A673 (cell line): Measurements from ENCODE around the gene GRB14. TPM values are rescaled to one million over a fixed set of nuclear protein-coding genes. Genes with fewer than 3 reads are reported as not detected.

ENCODE experiments used
- BruUV-seq: library from RNA; stranded (reverse); fragments of 400-500 nt; replicated peaks from 2 replicates; lab custom pipeline; 2021; lab: Mats Ljungman, UMichigan
- CTCF ChIA-PET: fragments of 300-600 bp; sonication (Branson Sonifier 250); formaldehyde crosslinking; loops from one replicate; lab custom pipeline; 2022; ENCODE audit warnings: antibody characterized with exemption; lab: Charles Lee
- POLR2A ChIA-PET: fragments of 300-600 bp; sonication (Branson Sonifier 250); formaldehyde crosslinking; loops from one replicate; lab custom pipeline; 2022; ENCODE audit warnings: antibody characterized with exemption; ENCODE audit not compliant: low non-redundant PET; lab: Charles Lee
- DNase-seq: peaks from one replicate; pipeline ENCODE4 v3.0.0-alpha.2; 2015; ENCODE audit warnings: low spot score
- H3K27ac ChIP-seq: fragments of 200-600 bp; sonication (generic); 2 replicates; pipeline ENCODE4 v1.5.1; 2016; ENCODE audit warnings: mixed run types, low read depth, mild to moderate bottlenecking, mixed read lengths, antibody characterized with exemption, low read length; ENCODE audit not compliant: poor library complexity, severe bottlenecking
- H3K27me3 ChIP-seq: fragments of 200-600 bp; sonication (generic); replicated peaks from 2 replicates; pipeline ENCODE4 v1.6.1; 2017; ENCODE audit warnings: mixed run types, low read depth, mild to moderate bottlenecking, mixed read lengths, antibody characterized with exemption, low read length; ENCODE audit not compliant: insufficient read depth, poor library complexity
- H3K36me3 ChIP-seq: fragments of 200-600 bp; sonication (generic); 2 replicates; pipeline ENCODE4 v1.6.1; 2016; ENCODE audit warnings: mixed run types, mild to moderate bottlenecking, mixed read lengths, antibody characterized with exemption, low read length; ENCODE audit not compliant: insufficient read depth, poor library complexity, severe bottlenecking
- H3K4me1 ChIP-seq: fragments of 200-600 bp; sonication (generic); 2 replicates; pipeline ENCODE4 v1.6.1; 2017; ENCODE audit warnings: mixed run types, mild to moderate bottlenecking, mixed read lengths, antibody characterized with exemption, low read length; ENCODE audit not compliant: insufficient read depth, poor library complexity, severe bottlenecking
- H3K4me3 ChIP-seq: fragments of 200-600 bp; sonication (generic); 2 replicates; pipeline ENCODE4 v1.5.1; 2016; ENCODE audit warnings: low read depth, mixed run types, mild to moderate bottlenecking, mixed read lengths, low read length; ENCODE audit not compliant: poor library complexity, severe bottlenecking
- H3K9me3 ChIP-seq: fragments of 200-600 bp; sonication (generic); 2 replicates; pipeline ENCODE4 v1.6.1; 2016; ENCODE audit warnings: mixed run types, low read depth, mild to moderate bottlenecking, mixed read lengths, antibody characterized with exemption, low read length; ENCODE audit not compliant: poor library complexity, severe bottlenecking
- EZH2 ChIP-seq: fragments of 200-600 bp; sonication (generic); IDR thresholded peaks from 2 replicates; pipeline ENCODE4 v1.6.1; 2017; ENCODE audit warnings: borderline replicate concordance, low read depth, mild to moderate bottlenecking, mixed read lengths, antibody characterized with exemption, low read length; ENCODE audit not compliant: poor library complexity, severe bottlenecking
- intact Hi-C: fragments of 100-400 bp; cut with micrococcal nuclease; formaldehyde crosslinking; loops from one replicate; pipeline ENCODE4 v1.10.0; 2022; ENCODE audit not compliant: unreplicated experiment
- total RNA-seq: library from RNA; stranded (reverse); gene quantifications from 2 replicates; pipeline ENCODE4 v1.2.3, GENCODE V29; 2021
- TF ChIP-seq, protein P1 (sequence below): fragments of 300-800, 200-600 bp; sonication (generic); conservative IDR thresholded peaks from 2 replicates; pipeline ENCODE4 v1.5.1; 2017; ENCODE audit warnings: low read depth, mild to moderate bottlenecking, antibody characterized with exemption, low read length, moderate library complexity, mixed read lengths

Gene GRB14
- total RNA-seq, 1 experiment from 2014 or later = 0.73 TPM

- ChIA-PET POLR2A (no interaction called here), CTCF (no interaction called here)
- no peak overlapping the region for H3K27ac ChIP-seq
- BruUV-seq = no TSS peak
- TF ChIP-seq, protein P1, sequence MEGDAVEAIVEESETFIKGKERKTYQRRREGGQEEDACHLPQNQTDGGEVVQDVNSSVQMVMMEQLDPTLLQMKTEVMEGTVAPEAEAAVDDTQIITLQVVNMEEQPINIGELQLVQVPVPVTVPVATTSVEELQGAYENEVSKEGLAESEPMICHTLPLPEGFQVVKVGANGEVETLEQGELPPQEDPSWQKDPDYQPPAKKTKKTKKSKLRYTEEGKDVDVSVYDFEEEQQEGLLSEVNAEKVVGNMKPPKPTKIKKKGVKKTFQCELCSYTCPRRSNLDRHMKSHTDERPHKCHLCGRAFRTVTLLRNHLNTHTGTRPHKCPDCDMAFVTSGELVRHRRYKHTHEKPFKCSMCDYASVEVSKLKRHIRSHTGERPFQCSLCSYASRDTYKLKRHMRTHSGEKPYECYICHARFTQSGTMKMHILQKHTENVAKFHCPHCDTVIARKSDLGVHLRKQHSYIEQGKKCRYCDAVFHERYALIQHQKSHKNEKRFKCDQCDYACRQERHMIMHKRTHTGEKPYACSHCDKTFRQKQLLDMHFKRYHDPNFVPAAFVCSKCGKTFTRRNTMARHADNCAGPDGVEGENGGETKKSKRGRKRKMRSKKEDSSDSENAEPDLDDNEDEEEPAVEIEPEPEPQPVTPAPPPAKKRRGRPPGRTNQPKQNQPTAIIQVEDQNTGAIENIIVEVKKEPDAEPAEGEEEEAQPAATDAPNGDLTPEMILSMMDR = no peak
- TF ChIP-seq EZH2 = no peak
- H3K4me1 ChIP-seq = no peaks in the 10 kb centered on the region
- no peaks in the 10 kb centered on the region for H3K9me3 ChIP-seq
- H3K36me3 ChIP-seq = no peaks in the 10 kb centered on the region
- H3K27me3 ChIP-seq = no peaks in the 10 kb centered on the region
- intact Hi-C loops = no loop called here
- DNase-seq = no peak
- no peak overlapping the region for H3K4me3 ChIP-seq
These were observed 156.9 kb downstream of the GRB14 start for GRCh38 chr2:164464376-164464775.

DNA sequence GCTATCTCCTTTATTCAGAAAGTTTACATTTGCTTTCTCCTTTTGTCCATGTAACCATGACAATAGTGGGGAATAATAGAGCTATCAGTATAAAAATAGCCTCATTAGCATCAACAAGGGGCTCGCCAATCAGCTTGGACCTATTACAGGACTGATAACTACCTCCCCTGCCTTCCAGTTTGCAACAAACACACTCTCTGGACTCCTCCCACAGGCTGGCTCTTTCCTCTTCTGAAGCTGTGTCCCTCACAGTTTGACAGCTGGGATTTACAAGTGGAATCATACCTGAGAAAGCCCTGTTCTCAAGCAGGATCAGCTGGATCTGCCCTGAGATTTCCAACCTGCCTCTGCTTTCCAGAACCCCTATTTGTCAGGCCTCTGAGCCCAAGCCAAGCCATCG is 162.5 kb downstream of the GRB14 start:
- no peak overlapping the region for H3K27ac ChIP-seq
- no peaks in the 10 kb centered on the region for H3K36me3 ChIP-seq
- no peaks in the 10 kb centered on the region for H3K9me3 ChIP-seq
- H3K4me3 ChIP-seq = no peak overlapping the region
- TF ChIP-seq, protein P1 = no peak
- TF ChIP-seq EZH2 = no peak
- intact Hi-C loops = no loop called here
- BruUV-seq = no TSS peak
- ChIA-PET POLR2A (no interaction called here), CTCF (no interaction called here)
- DNase-seq = no peak
- H3K27me3 ChIP-seq = peaks cover 7% of the 10 kb centered on the region
- H3K4me1 ChIP-seq = peaks cover 4% of the 10 kb centered on the region

GRCh38 chr2:164457271-164457670 is 164.0 kb downstream of the GRB14 start:
- ChIA-PET CTCF (no interaction called here), POLR2A (no interaction called here)
- no peaks in the 10 kb centered on the region for H3K9me3 ChIP-seq
- no peaks in the 10 kb centered on the region for H3K36me3 ChIP-seq
- H3K27ac ChIP-seq = no peak overlapping the region
- intact Hi-C loops = no loop called here
- no TSS peak for BruUV-seq
- H3K27me3 ChIP-seq = peaks cover 20% of the 10 kb centered on the region
- DNase-seq = no peak
- H3K4me3 ChIP-seq = no peak overlapping the region
- peaks cover 4% of the 10 kb centered on the region for H3K4me1 ChIP-seq
- TF ChIP-seq, protein P1 = no peak
- no peak for TF ChIP-seq EZH2
